Measurements from ENCODE around the gene FUS.
"Not testable (repeated sequence)": the region's sequence is repeated elsewhere in the genome, so short reads cannot be mapped to it uniquely, and the experiment has no call there.

FUS gene

DNA sequence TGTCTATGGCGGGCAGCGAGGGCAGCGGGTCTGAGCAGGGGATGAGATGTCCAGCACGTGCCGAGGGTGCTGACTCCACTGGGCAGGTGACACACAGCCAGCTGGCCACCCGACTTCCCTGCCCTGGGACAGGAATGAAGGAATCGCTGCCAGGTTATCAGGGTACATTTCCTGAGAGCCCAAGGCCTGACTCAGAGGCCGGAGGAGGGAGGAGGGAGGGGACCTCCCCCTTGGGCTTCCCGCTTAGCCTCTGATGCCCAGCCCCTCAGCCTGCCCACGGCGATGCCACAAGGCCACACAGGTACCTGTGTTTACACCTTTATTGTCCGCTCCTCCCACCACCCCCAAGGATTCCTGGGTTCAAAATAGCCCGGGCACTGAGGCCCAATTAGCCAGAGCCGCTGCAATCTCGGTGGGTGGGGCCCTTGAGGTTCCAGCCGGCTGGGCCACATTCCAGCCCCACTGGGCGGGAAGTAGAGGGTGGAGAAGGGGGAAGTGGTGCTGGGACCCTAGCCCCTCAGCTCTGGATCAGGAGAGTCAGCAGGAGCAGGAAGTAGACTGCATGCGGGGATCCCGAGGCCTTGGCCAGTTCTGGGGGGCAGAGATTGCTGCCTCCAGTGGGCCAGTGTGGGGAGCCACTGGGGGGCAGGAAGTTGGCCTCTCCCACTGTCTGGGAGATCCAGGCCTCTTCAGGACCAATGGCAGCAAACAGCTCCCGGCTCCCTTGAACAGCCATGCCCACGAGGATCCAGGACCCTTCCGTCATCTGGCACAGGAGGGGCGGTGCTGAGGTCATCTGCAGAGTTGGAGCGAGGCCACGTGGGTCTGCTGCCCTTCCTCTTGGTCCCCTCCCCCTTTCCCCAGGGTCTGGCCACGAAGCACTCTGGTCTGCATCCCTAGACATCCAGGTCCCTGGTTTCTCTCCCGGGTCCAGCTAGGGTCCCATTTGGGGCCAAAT lies 41.0 kb upstream of the FUS start:
- Mint-ChIP-seq H3K4me1 (peaks cover 6% of the 10 kb centered on the region), H3K4me3 (no peak overlapping the region), H3K36me3 (no peaks in the 10 kb centered on the region), H3K27ac (no peak overlapping the region), H3K27me3 (no peaks in the 10 kb centered on the region), H3K9me3 (no peaks in the 10 kb centered on the region)
- ATAC-seq (ENCODE audit: low read depth) = no peak
- no peak for DNase-seq (ENCODE audit: low spot score in 2 of 2)

DNA sequence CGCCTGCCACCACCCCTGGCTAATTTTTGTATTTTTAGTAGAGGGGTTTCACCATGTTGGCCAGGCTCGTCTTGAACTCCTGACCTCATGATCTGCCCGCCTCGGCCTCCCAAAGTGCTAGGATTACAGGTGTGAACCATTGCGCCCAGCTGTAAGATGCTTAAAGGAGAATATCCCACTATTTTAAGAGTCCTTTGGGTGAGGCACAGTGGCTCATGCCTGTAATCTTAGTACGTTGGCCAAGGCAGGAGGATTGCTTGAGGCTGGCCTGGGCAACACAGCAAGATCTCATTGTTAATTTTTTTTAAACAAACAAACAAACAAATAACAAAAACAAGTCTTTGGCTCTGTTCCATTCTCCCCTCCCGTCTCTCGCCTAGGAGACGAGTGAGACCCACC lies 38.9 kb upstream of the FUS start:
- not testable (repeated sequence) for H3K9me3 Mint-ChIP-seq; ATAC-seq (ENCODE audit: low read depth); H3K27ac Mint-ChIP-seq; H3K4me3 Mint-ChIP-seq; DNase-seq (ENCODE audit: low spot score in 2 of 2); H3K27me3 Mint-ChIP-seq; H3K36me3 Mint-ChIP-seq; H3K4me1 Mint-ChIP-seq

DNA sequence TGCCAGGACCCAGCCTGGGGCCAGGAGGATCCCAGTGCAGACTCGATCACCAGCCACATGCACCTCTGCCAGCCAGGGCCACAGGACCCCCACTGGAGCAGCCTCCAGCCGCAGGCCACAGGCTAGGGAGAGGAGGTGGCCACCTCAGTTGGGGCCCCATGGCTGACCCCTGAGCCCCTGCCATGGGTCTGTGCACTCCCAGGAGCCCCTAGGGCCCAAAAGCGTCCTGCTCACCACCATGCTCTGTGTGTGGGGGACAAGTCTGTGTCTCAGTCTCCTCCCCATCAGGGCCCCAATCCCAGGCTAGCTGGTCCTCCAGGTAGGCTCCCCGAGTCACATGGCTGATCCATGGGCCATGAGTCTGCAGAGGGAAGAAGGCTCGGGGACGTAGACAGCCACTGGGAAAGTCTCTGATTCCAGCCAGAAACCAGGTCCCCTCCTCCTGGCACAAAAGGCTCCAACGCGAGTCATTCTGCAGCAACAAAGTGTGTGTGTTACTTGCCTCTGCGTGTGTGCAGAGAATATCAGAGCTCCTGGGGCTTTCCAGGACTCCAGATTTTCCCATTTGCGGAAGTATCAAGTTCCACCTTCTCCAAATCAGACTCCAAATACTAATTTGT lies 38.3 kb upstream of the FUS start:
- Mint-ChIP-seq H3K4me1 (peaks cover 6% of the 10 kb centered on the region), H3K9me3 (no peaks in the 10 kb centered on the region), H3K4me3 (peak overlapping the region; percentile 81), H3K36me3 (no peaks in the 10 kb centered on the region), H3K27me3 (peaks cover 4% of the 10 kb centered on the region), H3K27ac (peak overlapping the region; percentile 76)
- ATAC-seq (ENCODE audit: low read depth) (no peak), DNase-seq (ENCODE audit: low spot score in 2 of 2) (no peak)

DNA sequence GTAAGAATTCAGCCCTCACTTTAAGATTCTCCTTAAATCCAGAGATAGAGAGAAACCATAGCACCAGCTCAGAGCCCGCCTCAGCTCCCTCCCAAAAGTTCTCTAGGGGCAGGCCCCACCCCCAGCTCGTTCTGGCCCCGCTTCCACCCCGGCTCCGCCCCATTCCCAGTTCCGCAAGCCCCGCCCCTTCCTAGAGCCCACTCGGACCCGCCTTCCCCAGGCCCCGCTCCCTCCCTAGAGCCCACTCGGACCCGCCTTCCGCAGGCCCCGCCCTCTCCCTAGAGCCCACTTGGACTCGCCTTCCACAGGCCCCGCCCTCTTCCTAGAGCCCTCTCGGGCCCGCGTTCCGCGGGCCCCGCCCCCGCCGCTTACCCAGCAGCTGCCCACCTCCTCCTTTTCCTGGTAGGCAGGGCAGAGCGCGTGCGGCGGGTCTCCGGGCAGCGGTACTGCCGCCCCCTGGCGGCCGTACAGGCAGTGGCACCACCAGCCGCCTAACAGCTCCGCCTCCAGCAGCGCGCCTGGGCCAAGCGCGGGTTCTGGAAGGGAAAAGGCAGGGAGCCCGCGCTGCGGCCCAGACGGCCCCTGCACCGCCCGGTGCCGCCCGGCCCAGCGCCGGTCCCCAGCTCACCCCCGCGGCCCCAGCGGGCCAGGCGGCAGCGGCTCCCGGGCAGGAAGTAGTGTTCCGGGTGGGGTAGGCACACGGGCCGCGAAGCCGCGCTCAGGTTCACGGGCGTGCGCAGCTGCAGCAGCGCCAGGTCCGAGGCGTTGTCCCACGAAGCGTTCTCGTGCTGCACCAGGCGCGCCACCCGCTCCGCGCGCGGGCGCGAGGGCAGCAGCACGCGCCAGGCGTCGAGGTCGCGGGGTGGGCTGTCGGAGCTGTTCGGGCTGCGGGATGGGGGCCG lies 37.6 kb upstream of the FUS start:
- H3K36me3 Mint-ChIP-seq = no peaks in the 10 kb centered on the region
- peak overlapping the region; percentile 81 for H3K4me3 Mint-ChIP-seq
- ATAC-seq (ENCODE audit: low read depth) (peak; percentile 86), DNase-seq (ENCODE audit: low spot score in 2 of 2) (peak; percentile 88 to 94)
- peaks cover 4% of the 10 kb centered on the region for H3K27me3 Mint-ChIP-seq
- H3K4me1 Mint-ChIP-seq = peaks cover 6% of the 10 kb centered on the region
- H3K27ac Mint-ChIP-seq = peak overlapping the region; percentile 76
- H3K9me3 Mint-ChIP-seq = no peaks in the 10 kb centered on the region

DNA sequence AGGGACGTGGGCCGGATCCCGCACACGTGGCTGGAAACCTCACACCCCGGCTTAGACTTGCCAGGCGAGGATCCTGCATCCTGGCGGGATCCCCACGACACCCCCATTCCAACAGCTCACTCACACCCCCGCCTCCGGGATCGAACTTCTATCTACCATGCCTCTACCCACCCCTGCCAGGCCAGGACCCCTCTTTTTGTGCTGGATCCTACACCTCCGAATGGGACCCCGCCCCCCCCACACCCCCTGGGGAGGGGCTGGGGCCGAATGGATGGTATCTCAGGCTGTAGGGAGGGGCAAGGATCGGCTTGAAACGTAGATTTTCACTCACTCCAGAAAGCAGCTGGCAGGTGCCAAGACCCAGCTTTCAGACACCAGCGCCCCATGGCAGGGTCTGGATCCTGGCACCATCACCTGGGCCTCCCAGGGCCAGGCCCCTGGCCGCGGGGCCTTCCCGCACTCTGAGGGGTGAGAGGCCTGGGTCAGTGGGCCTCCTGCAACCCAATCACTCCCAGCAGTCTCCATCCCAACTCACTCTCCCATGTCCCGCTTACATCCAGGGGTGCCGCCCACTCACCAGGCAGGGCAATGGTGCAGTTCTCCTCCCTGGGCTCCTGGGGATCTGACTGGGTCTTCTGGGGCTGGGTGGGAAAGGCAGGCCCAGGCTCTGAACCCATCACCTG lies 36.8 kb upstream of the FUS start:
- Mint-ChIP-seq H3K4me3 (peak overlapping the region; percentile 66), H3K36me3 (no peaks in the 10 kb centered on the region), H3K27me3 (peaks cover 6% of the 10 kb centered on the region)

DNA sequence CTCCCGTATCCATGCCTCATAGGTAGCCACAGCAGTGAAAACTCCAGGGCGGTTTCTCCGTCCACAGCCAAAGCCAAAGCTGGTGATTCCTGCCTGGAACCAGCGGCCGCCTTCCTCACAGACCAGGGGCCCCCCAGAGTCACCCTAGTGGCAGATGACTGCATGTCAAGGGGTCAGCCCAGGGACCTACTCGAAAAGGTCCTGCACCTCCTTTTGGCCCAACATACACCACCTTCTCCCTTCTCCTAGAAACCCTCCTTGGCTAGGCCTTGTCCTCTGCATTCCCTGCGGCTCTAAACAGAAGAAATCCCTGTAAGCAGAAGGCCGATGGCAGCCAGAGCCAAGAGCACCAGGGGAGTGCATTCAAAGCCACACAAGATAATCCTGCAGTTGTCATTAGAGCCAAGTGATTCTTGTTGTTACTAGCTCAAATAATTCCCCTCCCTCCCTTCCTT lies 36.2 kb upstream of the FUS start:
- DNase-seq (ENCODE audit: low spot score in 2 of 2) (no peak), ATAC-seq (ENCODE audit: low read depth) (no peak)
- Mint-ChIP-seq H3K4me3 (peak overlapping the region; percentile 66), H3K36me3 (no peaks in the 10 kb centered on the region), H3K27me3 (peaks cover 6% of the 10 kb centered on the region), H3K27ac (no peak overlapping the region), H3K9me3 (no peaks in the 10 kb centered on the region), H3K4me1 (peaks cover 6% of the 10 kb centered on the region)

More for the DNA sequence above, 36.8 kb upstream of the FUS start:
- DNase-seq (ENCODE audit: low spot score in 2 of 2) (no peak), ATAC-seq (ENCODE audit: low read depth) (no peak)
- Mint-ChIP-seq H3K4me1 (peaks cover 6% of the 10 kb centered on the region), H3K27ac (no peak overlapping the region), H3K9me3 (no peaks in the 10 kb centered on the region)

DNA sequence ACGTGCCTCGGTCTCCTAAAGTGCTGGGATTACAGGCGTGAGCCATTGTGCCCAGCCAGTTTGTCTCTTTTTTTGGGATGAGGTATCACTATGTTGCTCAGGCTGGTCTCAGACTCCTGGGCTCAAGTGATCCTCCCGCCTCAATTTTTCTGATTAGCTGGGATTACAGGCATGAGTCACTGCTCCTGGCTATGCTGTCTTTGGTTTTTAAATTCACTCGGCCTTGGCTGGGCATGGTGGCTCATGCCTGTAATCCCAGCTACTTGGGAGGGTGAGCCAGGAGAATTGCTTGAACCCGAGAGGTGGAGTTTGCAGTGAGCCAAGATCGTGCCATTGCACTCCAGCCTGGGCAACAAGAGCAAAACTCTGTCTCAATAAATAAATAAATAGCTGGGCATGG lies 35.5 kb upstream of the FUS start:
- H3K9me3 Mint-ChIP-seq; H3K27ac Mint-ChIP-seq; H3K4me1 Mint-ChIP-seq; H3K27me3 Mint-ChIP-seq; ATAC-seq (ENCODE audit: low read depth); DNase-seq (ENCODE audit: low spot score in 2 of 2); H3K36me3 Mint-ChIP-seq: not testable (repeated sequence)
- peak overlapping the region; percentile 66 for H3K4me3 Mint-ChIP-seq

DNA sequence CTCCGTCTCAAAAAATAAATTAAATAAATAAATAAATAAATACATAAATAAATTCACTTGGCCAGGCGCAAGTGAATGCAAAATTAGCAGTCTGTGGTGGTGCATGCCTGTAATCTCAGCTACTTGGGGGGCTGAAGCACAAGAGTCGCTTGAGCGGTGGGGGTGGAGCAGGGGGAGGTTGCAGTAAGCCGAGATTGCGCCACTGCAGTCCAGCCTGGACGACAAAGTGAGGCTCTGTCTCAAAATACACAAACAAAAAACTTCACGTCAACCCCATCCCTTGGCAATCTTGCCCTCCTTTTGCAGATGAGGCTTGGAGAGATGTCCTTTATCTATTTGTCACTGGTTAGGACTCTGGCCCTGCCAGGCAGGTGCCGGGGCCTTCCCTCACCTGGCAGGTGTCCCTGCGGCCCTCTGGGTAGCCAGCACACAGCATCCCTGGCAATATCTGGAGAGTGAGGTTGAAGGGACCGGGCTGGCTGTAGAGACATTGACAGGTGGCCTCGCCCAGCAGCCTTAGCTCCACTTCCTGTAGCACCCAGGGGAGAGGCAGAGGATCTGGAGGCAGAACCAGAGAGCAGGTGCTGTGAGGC lies 34.4 kb upstream of the FUS start:
- H3K36me3 Mint-ChIP-seq = no peaks in the 10 kb centered on the region
- no peaks in the 10 kb centered on the region for H3K9me3 Mint-ChIP-seq
- no peak overlapping the region for H3K4me3 Mint-ChIP-seq
- ATAC-seq (ENCODE audit: low read depth) = no peak
- DNase-seq (ENCODE audit: low spot score in 2 of 2) = no peak
- H3K27me3 Mint-ChIP-seq = peaks cover 6% of the 10 kb centered on the region
- peaks cover 6% of the 10 kb centered on the region for H3K4me1 Mint-ChIP-seq
- no peak overlapping the region for H3K27ac Mint-ChIP-seq

DNA sequence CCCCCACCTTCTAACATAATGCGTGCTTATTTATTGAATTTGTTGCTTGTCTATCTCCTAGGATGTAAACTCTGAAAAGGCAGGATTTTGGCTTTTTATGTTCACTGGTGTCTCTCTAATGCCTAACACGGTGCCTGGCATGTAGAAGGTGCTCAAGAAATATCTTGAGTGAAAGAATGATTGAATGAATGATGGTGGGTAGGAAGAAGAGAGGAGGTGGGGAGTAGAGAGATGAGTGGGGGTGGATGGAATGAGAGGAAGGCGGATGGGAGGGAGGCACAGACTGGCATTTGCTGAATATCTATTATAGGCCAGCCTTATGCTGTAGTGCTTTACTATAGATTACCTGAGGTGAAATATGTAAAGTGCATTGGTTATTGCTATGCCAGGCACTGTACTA lies 32.4 kb upstream of the FUS start:
- no peak overlapping the region for H3K27ac Mint-ChIP-seq
- H3K36me3 Mint-ChIP-seq = no peaks in the 10 kb centered on the region
- no peaks in the 10 kb centered on the region for H3K9me3 Mint-ChIP-seq
- DNase-seq (ENCODE audit: low spot score in 2 of 2) (no peak), ATAC-seq (ENCODE audit: low read depth) (no peak)
- H3K27me3 Mint-ChIP-seq = peaks cover 6% of the 10 kb centered on the region
- no peak overlapping the region for H3K4me3 Mint-ChIP-seq
- peaks cover 2% of the 10 kb centered on the region for H3K4me1 Mint-ChIP-seq

DNA sequence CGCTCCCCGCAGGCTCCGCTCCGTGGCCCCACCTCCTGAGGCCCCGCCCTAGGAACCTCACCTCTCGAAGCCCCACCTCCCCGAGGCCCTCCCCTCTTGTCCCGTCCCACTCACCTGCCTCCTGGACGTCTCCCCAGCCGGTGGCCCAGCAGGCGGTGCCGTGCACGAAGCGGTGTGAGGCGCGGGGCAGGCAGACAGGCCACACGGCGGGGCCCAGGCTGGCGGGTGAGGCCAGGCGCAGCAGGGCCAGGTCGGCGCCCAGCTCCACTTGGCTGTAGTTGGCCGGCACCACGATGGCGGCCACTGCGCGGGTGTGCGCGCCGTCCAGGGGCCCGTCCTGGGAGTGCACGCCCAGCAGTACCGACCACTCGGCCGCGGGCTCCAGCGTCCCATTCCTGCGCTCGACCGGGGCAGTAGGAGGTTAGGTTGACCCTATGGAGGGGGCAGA lies 31.6 kb upstream of the FUS start:
- Mint-ChIP-seq H3K4me1 (peaks cover 2% of the 10 kb centered on the region), H3K4me3 (no peak overlapping the region), H3K27me3 (peaks cover 6% of the 10 kb centered on the region), H3K9me3 (no peaks in the 10 kb centered on the region), H3K27ac (no peak overlapping the region), H3K36me3 (no peaks in the 10 kb centered on the region)
- ATAC-seq (ENCODE audit: low read depth) = no peak
- no peak for DNase-seq (ENCODE audit: low spot score in 2 of 2)

DNA sequence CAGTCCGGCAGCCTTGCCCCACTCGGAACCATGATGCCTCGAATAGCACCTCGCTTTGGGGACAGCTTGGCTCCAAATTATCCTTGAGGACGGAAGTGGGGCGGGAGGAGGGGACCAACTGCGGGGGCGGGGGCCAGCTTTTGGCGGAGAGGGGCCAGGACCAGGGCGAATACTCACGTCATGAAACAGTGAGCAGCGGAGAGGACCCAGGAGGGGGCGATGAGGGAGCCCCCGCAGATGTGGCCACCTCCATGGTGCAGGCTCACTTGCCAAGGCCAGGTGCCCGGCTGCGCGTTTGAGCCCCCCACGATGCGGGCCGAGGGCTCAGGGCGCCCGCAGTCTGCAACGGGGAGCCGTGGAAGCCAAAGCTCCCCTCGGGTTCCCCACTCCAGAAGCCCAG lies 31.0 kb upstream of the FUS start:
- peaks cover under 1% of the 10 kb centered on the region for H3K4me1 Mint-ChIP-seq
- H3K27ac Mint-ChIP-seq = no peak overlapping the region
- peaks cover 8% of the 10 kb centered on the region for H3K27me3 Mint-ChIP-seq
- H3K36me3 Mint-ChIP-seq = no peaks in the 10 kb centered on the region
- DNase-seq (ENCODE audit: low spot score in 2 of 2) (no peak), ATAC-seq (ENCODE audit: low read depth) (no peak)
- no peak overlapping the region for H3K4me3 Mint-ChIP-seq
- no peaks in the 10 kb centered on the region for H3K9me3 Mint-ChIP-seq

DNA sequence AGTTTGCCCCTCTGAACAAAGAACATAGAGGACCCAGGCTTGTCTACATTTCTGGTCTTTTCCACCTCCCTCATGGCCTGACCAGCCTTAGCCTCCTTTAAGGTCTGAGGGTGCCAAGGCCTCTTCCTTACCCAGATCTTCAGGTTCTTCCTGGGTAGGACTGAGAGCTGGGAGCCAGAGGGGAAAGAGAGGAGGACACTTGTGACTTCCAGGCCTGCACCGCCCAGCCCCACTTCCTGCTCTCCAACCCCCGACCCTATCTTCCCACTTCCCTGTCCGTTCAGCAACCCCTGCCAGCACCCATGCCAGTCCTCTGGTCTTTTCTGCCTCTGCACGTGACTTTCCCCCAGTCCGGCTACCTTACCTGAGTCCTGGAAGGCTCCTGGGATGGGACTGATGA lies 30.6 kb upstream of the FUS start:
- DNase-seq (ENCODE audit: low spot score in 2 of 2) (no peak), ATAC-seq (ENCODE audit: low read depth) (no peak)
- Mint-ChIP-seq H3K36me3 (no peaks in the 10 kb centered on the region), H3K4me1 (no peaks in the 10 kb centered on the region), H3K9me3 (no peaks in the 10 kb centered on the region), H3K27me3 (peaks cover 8% of the 10 kb centered on the region), H3K27ac (no peak overlapping the region), H3K4me3 (no peak overlapping the region)

Data from memory B cell (primary cell).